Stimulated activated CD8-positive, alpha-beta memory T cell treated with anti-CD3 and anti-CD28 coated beads, Interleukin-15, amount 100 ng/mL, for 48 hours (primary cell): ENCODE results near the gene SZRD1.

Source experiments
- DNase-seq, 2 donors: peaks; one replicate each; pipeline ENCODE4 v3.0.0-alpha.2; 2020; ENCODE audit warnings: low read depth in 2 of 2

Gene SZRD1

GRCh38 chr1:16394977-16395376, 27.9 kb downstream of the SZRD1 start:
- no peak for DNase-seq

GRCh38 chr1:16396591-16396990, 29.5 kb downstream of the SZRD1 start:
- DNase-seq: no peak

GRCh38 chr1:16397120-16397519, 30.1 kb downstream of the SZRD1 start:
- DNase-seq: no peak

- DNase-seq: no peak
Measured at GRCh38 chr1:16398371-16398953, 31.4 kb downstream of the SZRD1 start.

DNA sequence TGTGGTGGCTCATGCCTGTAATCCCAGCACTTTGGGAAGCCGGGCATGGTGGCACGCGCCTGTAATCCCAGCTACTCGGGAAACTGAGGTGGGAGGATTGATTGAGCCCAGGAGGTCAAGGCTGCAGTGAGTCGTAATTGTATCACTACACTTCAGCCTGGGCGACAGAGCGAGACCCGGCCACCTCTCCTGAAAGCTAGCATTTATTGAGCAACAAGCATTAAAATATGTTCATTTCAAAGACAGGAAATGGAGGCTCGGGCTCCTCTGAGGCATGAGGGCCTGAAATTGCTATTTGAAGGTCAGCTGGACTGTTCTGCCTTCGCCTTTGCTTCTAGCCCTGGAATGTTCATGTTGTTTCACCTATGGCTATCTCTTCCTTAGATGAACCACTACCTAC, 35.7 kb downstream of the SZRD1 start:
- DNase-seq: no peak

GRCh38 chr1:16405441-16405840, 38.4 kb downstream of the SZRD1 start:
- DNase-seq: no peak

DNA sequence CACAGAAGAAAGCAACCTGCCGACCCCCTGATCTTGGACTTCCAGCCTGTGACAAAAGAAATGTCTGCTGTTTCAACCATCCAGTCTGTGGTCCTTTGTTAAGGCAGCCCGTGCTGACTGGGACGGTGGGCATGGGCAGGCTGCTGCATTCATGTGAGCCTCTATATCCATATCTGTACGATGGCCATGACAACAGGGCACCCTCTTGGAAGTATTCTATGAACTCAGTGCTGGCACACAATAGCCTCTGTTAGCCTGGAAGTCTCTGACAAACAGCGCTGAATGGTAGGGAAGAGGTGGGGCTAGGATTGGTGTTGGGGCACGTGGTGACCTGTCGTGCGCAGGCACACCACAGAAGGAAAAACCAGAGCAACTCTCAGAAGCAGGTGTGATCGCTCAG, 39.8 kb downstream of the SZRD1 start:
- DNase-seq: no peak

- DNase-seq: no peak
Measured at GRCh38 chr1:16409536-16410152, 42.6 kb downstream of the SZRD1 start.

DNA sequence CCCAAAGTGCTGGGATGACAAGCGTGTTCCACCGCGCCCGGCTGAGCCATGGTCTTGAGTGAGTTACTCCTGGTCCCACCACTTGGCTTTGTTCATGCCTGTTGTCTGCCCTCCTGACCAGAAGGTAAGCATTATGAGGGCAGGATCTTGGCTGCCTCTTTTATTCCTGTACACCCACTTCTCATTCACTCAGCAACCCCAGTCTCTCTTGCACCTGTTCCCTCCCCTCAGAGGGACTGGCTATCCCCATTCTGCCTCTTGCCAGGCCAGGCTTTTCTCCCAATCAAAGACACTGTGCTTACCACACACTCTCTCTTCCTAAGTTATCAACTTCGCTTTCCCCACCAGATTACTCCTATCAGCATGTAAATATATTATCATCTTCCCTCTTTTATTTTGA, 43.8 kb downstream of the SZRD1 start:
- DNase-seq: no peak

- no peak for DNase-seq
Measured at GRCh38 chr1:16413191-16413590, 46.1 kb downstream of the SZRD1 start.

DNA sequence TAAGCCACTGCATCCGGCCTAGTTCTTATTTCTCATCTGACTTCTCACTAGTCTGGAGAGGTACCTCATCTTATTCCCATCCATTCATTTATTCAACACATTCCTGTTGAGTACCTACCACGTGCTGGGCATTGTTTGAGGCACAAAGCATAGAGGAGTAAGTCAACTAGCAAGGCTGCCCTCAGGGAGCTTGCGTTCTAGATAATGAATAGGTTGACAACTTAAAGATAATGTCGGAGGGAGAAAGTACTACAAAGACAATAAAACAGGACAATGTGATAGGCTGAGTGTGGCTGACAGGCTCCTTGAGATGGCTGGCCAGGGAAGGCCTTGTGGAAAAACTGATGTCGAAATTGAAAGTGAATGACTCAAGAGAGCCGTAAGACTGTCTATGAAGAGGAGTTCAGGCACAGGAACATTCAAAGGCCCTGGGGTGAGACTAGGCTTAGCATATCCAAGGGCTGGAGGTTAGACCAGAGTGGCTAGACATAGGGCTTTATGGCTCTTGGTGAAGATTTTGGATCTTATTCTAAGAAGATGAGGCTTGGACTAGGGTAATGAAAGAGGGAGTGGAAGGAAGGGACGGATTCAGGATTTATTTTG, 51.9 kb downstream of the SZRD1 start:
- DNase-seq: no peak

- DNase-seq: peak; percentile 55 to 64
Measured at GRCh38 chr1:16420424-16421118, 53.5 kb downstream of the SZRD1 start.

- no peak for DNase-seq
Measured at GRCh38 chr1:16421201-16421600, 54.2 kb downstream of the SZRD1 start.

DNA sequence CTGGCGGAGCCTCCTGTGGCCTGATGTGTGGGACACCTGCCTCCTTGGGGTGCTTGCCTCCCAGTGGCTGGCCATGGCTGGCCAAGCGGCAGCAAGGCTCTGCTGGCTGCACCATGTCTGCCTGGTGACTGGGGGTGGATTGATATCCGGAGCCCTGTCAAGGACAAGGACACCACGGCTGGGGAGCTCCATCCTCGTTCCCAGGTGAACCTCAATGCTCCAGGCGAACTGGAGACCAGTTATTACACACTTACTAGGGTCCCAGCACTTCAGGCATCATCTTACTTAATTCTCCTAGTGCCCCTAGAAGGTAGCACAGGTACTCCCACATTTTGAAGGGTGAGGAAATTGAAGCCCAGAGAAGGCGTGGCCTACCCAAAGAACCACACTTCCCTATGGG, 55.0 kb downstream of the SZRD1 start:
- no peak for DNase-seq

DNA sequence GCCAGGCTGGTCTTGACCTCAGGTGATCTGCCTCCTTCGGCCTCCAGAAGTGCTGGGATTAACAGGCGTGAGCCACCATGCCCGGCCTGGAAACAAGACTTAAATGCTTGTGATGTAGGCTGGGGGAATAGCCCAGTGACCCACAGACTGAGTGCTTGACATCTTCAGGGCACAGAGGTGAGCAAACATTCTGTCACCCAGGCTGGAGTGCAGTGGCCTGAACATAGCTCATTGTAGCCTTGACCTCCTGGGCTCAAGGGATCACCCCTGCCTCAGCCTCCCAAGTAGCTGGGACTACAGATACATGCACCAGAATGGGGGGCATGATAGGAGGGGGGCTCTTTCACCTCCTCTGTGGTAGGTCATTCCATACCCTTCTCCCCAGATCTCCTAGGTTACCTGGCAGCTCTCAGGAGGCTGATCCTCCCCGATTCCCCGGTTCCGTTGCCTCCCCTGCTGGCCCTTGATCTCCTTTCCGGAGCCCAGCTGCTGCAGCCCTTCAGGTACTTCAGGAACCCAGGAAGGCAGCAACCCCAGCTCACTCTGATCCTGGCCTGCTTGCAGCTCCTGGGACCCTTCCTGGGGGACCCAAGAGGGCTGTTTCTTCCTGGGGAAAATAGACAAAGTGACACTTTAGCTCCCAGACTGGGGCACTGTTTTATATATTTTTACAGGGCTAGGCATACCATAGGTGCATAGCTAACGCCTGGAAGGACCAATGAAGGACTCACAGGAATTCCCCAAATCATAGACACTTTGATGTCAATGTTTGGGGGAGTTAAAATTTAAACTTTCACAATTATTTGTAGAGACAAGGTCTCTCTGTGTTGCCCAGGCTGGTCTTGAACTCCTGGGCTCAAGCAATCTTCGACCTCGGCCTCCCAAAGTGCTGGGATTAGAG, 58.3 kb downstream of the SZRD1 start:
- DNase-seq: no peak

- DNase-seq: no peak
Measured at GRCh38 chr1:16430606-16431005, 63.6 kb downstream of the SZRD1 start.

DNA sequence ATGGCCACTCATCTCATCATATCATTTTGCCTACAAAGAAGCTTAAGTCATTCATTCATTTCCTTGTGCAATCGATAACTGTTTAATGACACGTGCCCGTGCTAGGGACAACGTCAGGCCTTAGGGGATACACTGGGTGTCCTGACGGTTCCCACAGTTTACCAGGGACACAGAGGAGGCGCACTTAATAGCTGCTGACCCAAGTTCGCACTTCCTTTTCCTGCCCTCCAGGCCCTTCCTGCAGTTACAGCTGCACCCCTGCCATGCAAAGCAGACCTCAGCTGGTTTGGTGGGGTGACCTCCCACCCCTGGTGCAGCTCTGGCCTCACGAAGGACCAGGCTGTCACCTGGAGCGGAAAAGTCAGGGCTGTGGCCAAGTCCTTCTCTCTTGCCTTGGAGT, 66.0 kb downstream of the SZRD1 start:
- DNase-seq: no peak

GRCh38 chr1:16434007-16434406, 67.0 kb downstream of the SZRD1 start:
- no peak for DNase-seq

DNA sequence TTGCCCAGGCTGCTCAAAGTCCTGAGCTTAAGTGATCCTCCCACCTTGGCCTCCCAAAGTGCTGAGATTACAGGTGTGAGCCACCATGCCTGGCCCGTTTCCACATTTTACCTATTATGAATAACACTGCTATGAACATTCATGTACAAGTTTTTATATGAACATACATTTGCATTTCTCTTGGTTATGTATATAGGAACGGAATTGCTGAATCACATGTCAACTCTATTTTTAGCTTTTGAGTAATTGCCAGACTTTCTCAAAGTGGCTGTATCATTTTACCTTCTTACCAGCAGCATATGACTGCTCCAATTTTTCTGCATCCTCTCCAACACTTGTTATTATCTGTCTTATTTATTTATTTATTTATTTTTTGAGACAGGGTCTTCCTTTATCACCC, 67.5 kb downstream of the SZRD1 start:
- no peak for DNase-seq

DNA sequence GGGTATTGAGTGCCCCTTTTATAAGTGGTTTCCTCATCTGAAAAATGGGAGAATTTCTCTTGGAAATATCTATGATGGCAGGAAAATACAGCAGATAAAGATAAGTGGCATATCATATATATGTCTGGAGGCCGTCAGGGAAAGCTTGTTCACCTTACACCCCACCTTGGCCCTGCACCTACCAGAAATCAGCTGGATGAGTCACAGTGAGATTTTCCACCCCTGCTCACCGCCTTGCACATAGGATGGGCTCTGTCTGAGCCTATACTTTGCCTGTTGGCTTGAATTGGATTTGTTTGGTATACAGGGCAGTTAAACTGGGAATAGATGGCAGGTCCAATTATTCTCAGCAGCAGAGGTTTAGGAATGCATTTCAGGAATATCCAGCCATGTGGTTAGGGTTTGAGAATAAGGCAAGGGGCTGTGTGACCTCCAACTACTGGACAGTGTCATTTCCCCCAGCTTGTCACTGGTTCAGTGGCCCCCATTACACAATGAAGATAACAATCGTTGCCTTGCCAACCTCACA, 70.0 kb downstream of the SZRD1 start, which contains the start of gene SPATA21:
SPATA21 (minus strand) TSS at position 479 of the 529 bp plus-strand sequence. CDS start 6,053 bp downstream, outside the sequence.
- no peak for DNase-seq

DNA sequence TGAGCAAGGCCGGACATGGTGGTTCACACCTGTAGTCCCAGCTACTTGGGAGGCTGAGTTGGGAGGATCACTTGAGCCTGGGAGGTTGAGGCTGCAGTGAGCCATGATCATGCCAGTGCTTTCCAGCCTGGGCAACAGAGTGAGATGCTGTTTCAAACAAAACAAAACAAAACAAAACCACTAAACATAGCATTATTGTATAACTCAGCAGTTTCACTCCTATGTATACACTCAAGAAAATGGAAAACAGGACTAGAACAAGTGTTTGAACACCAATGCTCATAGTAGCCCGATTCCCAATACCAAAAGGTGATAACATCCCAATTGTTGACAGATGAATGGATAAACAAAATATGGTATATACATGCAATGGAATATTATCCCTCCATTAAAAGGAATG, 71.5 kb downstream of the SZRD1 start:
- no peak for DNase-seq

GRCh38 chr1:16438924-16439323, 71.9 kb downstream of the SZRD1 start:
- DNase-seq: no peak
